HG03520 (cell line): Measurements from ENCODE around the gene OOEP.
"Not testable (repeated sequence)": the region's sequence is repeated elsewhere in the genome, so short reads cannot be mapped to it uniquely, and the experiment has no call there.

Experiments used
- ATAC-seq: cut with Tn5 transposase; IDR thresholded peaks from one replicate; pipeline ENCODE4 v1.9.1; 2021; ENCODE audit warnings: mild to moderate bottlenecking, moderate library complexity; ENCODE audit not compliant: unreplicated experiment

The OOEP gene

GRCh38 chr6:73369563-73369962 is at the start of gene OOEP:
Gene OOEP, minus strand, starts transcription at chr6:73369897. Its CDS starts 105 bp downstream, at chr6:73369792.
- ATAC-seq = no peak

DNA sequence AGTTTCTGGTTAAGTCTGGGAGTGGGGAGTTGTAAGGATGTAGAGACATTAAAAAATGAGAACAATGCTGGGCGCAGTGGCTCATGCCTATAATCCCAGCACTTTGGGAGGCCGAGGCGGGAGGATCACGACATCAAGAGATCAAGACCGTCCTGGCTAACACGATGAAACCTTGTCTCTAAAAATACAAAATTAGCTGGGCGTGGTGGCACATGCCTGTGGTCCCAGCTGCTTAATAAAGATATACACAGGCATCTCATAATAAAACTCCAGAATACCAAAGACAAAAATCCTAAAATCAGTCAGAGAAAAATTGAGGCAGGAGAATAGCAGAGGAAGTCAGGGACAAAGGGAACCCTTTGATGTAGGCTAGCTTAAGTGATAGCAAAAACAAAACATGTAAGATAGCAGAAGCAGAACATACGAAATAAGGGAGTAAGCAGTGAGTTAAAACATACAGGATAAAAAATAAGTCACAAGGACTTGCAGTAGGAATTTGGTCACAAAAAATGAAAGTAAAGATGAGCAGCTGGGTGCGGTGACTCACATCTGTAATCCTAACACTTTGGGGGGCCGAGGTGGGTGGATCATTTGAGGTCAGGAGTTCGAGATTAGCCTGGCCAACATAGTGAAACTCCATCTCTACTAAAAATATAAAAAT is 48.5 kb upstream of the OOEP start:
- ATAC-seq = no peak

GRCh38 chr6:73413102-73413501 is 43.4 kb upstream of the OOEP start:
- ATAC-seq = no peak

GRCh38 chr6:73409395-73409794 is 39.7 kb upstream of the OOEP start:
- no peak for ATAC-seq

- no peak for ATAC-seq
Observed at GRCh38 chr6:73400656-73401055, 31.0 kb upstream of the OOEP start.

GRCh38 chr6:73395875-73396274 is 26.2 kb upstream of the OOEP start:
- ATAC-seq = no peak

GRCh38 chr6:73394577-73395354 is 25.1 kb upstream of the OOEP start, which contains the start of gene DDX43:
Gene DDX43, plus strand, starts transcription at chr6:73394828. Its CDS starts 78 bp downstream, at chr6:73394906.
- no peak for ATAC-seq

DNA sequence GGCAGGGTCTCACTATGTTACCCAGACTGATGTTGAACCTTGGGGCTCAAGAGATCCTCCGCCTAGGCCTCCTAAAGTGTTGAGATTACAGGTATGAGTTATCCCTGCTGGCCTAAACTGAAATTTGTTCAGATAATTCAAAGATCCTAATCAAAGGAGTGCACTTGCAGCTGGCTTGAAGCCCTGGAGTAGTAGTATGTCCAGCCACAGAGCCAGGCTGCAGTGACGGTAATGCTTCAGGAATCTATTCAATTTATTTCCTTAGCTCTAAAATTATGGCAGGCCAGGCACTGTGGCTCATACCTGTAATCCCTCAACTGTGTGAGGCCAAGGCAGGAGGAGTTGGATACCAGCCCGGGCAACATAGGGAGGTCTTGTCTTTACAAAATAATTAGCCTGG is 23.6 kb upstream of the OOEP start:
- ATAC-seq = no peak

DNA sequence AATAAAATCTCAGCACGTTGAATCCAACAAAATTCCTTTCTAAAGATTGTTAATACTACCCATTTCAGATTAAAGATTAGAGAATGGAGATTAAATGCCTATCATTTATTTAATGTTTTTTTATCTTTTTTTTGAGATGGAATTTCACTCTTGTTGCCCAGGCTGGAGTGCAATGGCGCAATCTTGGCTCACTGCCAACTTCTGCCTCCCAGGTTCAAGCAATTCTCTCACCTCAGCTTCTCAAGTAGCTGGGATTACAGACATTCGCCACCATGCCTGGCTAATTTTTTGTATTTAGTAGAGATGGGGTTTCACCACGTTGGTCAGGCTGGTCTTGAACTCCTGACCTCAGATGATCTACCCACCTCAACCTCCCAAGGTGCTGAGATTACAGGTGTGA is 22.5 kb upstream of the OOEP start:
- ATAC-seq = not testable (repeated sequence)

- no peak for ATAC-seq
Observed at GRCh38 chr6:73391675-73392074, 22.0 kb upstream of the OOEP start.

DNA sequence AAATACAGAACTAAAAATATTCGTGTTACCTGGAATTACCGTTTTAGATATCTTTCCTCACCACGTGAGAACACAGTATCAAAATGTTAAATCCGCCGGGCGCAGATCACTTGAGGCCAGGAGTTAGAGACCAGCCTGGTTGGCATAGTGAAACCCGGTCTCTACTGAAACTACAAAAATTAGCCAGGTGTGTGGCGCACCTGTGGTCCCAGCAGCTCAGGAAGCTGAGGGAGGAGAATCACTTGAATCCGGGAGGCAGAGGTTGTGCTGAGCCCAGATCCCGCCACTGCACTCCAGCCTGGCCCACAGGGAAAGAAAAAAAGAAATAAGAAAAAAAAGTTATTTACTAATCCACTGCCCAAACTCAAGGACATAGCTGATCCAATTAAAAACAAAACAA is 20.2 kb upstream of the OOEP start:
- no peak for ATAC-seq

GRCh38 chr6:73388800-73389512 is 19.3 kb upstream of the OOEP start:
- ATAC-seq = peak; percentile 57

- ATAC-seq = peak; percentile 26
Observed at GRCh38 chr6:73388433-73388799, 18.7 kb upstream of the OOEP start.

DNA sequence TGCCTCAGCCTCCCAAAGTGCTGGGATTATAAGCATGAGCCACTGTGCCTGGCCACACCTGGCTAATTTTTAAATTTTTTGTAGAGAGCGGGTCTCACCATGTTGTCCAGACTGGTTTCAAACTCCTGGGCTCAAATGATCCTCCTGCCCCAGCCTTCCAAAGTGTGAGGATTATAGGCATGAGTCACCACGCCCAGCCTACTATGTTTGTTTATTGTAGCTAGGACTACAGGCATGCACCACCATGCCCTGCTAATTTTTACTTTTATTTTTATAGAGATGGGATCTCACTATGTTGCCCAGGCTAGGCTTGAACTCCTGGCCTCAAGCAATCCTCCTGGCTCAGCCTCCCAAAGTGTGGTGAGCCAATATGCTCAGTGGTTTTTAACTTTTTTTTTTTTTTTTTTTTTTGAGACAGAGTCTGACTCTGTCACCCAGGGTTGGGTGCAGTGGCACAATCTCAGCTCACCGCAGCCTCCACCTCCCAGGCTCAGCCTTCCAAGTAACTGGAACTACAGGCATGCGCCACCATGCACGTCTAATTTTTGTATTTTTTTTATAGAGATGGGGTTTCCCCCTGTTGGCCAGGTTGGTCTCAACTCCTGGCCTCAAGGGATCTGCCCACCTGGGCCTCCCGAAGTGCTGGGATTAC is 12.9 kb upstream of the OOEP start:
- no peak for ATAC-seq

- not testable (repeated sequence) for ATAC-seq
Observed at GRCh38 chr6:73381531-73381930, 11.8 kb upstream of the OOEP start.

DNA sequence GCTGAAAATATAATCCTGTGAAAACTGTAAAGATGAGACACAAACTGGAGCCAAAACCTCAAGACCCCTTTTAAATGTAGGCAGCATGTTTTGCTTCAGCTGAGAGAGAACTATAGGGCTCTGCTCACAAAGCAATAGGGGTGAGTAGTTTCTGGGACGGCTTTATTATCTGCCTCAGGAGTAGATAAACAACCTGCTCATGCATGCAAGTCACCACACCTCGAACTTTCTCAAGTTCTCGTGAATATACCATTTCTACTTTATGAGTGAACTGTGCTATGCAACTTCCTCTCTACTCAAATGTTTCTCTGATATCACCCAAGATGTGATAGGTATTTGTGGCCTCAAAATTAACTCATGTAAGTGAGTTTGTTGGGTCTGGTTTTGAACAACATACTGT is 7.5 kb upstream of the OOEP start:
- ATAC-seq = no peak

- no peak for ATAC-seq
Observed at GRCh38 chr6:73375216-73375615, 5.5 kb upstream of the OOEP start.

- ATAC-seq = no peak
Observed at GRCh38 chr6:73372516-73372915, 2.8 kb upstream of the OOEP start.

DNA sequence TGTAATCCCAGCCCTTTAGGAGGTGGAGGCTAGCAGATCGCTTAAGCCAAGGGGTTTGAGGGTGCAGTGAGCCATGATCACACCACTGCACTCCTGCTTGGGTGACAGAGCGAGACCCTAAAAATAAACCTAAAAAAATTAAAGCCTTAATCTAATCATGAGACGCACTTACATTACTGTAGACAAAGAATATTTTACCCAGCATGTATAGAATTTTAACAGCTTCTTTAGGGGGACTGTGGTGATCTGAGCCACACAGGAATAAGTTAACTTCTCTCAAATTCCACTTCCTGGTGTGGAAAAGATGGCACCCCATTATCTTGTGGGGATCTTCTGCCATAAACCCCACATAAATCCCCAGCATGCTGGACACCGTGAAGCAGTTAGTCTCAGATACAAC is 2.3 kb upstream of the OOEP start:
- no peak for ATAC-seq

GRCh38 chr6:73369157-73369556 is 540 bp downstream of the OOEP start:
- ATAC-seq = no peak

GRCh38 chr6:73368675-73369074 is 1.0 kb downstream of the OOEP start:
- no peak for ATAC-seq
